ENCODE results near the gene CYBRD1. TPM values are rescaled to one million over a fixed set of nuclear protein-coding genes. Genes with fewer than 3 reads are reported as not detected.
A peak's percentile ranks its signal among the peaks of the same experiment; 100 is the strongest.

Gene CYBRD1
- total RNA-seq, 1 donor from 2014 or later, result 313 TPM

GRCh38 chr2:171571721-171572120 is 49.4 kb downstream of the CYBRD1 start:
- no peak for ATAC-seq
- DNase-seq, result no peak
- H3K36me3 ChIP-seq, result no peaks in the 10 kb centered on the region
- H3K27me3 ChIP-seq, result no peaks in the 10 kb centered on the region
- TF ChIP-seq, protein P1, sequence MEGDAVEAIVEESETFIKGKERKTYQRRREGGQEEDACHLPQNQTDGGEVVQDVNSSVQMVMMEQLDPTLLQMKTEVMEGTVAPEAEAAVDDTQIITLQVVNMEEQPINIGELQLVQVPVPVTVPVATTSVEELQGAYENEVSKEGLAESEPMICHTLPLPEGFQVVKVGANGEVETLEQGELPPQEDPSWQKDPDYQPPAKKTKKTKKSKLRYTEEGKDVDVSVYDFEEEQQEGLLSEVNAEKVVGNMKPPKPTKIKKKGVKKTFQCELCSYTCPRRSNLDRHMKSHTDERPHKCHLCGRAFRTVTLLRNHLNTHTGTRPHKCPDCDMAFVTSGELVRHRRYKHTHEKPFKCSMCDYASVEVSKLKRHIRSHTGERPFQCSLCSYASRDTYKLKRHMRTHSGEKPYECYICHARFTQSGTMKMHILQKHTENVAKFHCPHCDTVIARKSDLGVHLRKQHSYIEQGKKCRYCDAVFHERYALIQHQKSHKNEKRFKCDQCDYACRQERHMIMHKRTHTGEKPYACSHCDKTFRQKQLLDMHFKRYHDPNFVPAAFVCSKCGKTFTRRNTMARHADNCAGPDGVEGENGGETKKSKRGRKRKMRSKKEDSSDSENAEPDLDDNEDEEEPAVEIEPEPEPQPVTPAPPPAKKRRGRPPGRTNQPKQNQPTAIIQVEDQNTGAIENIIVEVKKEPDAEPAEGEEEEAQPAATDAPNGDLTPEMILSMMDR (IDR thresholded peaks at IDR 0.05), result no peak
- intact Hi-C loops (cut with DNase I), result no loop called here
- H3K9me3 ChIP-seq, result no peaks in the 10 kb centered on the region
- H3K4me1 ChIP-seq, result no peaks in the 10 kb centered on the region
- no peak overlapping the region for H3K27ac ChIP-seq
- no peak overlapping the region for H3K4me3 ChIP-seq

DNA sequence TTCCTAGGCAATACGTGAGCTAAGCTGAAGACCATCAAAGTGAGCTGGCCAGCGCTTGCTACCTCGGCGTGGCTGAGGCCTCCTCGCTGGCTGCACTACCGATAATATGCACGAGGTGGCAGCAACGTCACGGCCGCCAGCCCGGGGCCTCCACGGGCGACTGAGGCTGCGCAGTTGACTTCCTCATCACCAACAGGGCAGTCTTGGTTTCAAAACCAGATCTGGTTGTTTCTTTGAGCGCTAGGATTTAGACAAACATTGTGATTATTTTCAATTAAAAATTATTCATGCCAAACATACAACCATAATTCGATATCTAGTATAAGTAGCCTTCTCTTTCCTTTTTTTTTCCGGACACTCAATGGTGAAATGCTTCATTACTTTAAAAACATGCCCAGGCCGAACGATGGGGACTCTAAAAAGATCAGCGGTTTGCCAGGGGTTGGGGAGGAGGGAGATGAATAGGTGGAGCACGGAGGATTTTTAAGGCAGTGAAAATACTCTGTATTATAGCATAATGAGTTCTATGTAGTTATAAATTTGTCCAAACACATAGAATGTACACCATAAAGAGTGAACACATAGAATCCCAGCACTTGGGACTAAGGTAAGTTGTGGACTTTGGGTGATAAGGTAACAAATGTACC is 52.0 kb downstream of the CYBRD1 start:
- Histone ChIP-seq H3K27me3 (no peaks in the 10 kb centered on the region), H3K27ac (no peak overlapping the region), H3K4me3 (no peak overlapping the region), H3K9me3 (no peaks in the 10 kb centered on the region), H3K4me1 (no peaks in the 10 kb centered on the region), H3K36me3 (no peaks in the 10 kb centered on the region)
- intact Hi-C loops (cut with DNase I), result no loop called here
- ATAC-seq (peak; percentile 100), DNase-seq (peak; percentile 90)
- TF ChIP-seq, protein P1 (IDR thresholded peaks at IDR 0.05), result peak; percentile 100

- DNase-seq (no peak), ATAC-seq (no peak)
- no peak overlapping the region for H3K27ac ChIP-seq
- no peak overlapping the region for H3K4me3 ChIP-seq
- no peaks in the 10 kb centered on the region for H3K27me3 ChIP-seq
- no peaks in the 10 kb centered on the region for H3K9me3 ChIP-seq
- no peaks in the 10 kb centered on the region for H3K4me1 ChIP-seq
- no peaks in the 10 kb centered on the region for H3K36me3 ChIP-seq
- TF ChIP-seq, protein P1 (IDR thresholded peaks at IDR 0.05), result no peak
- intact Hi-C loops (cut with DNase I), result no loop called here
Measured at GRCh38 chr2:171575606-171576005, 53.3 kb downstream of the CYBRD1 start.

DNA sequence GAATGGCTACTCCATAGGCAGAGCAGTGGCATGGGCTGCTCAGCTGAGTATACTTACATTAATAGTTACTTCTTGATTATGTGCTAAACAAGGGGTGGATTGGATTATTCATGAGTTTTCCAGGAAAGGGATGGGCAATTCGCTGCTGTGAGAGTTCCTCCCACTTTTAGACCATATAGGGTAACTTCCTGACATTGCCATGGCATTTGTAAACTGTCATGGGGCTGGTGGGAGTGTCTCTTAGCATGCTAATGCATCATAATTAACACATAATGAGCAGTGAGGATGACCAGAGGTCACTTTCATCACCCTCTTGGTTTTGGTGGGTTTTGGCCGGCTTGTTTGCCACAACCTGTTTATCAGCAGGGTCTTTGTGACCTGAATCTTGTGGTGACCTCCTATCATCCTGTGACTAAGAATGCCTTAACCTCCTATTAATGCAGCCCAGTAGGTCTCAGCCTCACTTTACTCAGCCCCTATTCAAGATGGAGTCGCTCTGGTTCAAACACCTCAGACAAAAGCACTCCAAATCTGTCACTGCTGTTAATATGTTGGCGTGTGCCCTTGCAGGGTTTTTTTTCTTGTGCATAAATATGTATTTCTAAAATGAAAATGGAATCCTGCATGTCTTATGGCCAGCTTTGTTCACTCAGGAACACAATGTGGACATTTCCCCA is 56.0 kb downstream of the CYBRD1 start:
- TF ChIP-seq, protein P1 (IDR thresholded peaks at IDR 0.05), result no peak
- no peak overlapping the region for H3K27ac ChIP-seq
- DNase-seq (no peak), ATAC-seq (no peak)
- no peaks in the 10 kb centered on the region for H3K4me1 ChIP-seq
- no peaks in the 10 kb centered on the region for H3K36me3 ChIP-seq
- intact Hi-C loops (cut with DNase I), result no loop called here
- no peaks in the 10 kb centered on the region for H3K27me3 ChIP-seq
- no peaks in the 10 kb centered on the region for H3K9me3 ChIP-seq
- no peak overlapping the region for H3K4me3 ChIP-seq

DNA sequence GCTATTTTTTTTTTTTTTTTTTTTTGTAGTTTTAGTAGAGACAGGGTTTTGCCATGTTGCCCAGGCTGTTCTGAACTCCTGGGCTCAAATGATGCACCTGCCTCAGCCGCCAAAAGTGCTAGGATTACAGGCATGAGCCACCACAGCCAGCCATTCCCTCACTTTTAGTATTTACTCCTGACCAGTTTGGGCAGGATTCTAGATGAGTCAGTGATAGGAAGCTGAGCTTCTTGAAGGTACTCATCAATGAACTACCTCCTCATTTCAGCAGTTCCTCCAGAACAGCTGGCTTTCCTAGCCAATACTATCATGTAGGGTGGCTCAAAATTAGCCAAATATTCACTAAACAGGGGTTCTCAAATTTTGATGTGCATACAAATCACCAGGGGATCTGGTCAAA is 57.2 kb downstream of the CYBRD1 start:
- Histone ChIP-seq H3K4me1 (no peaks in the 10 kb centered on the region), H3K9me3 (no peaks in the 10 kb centered on the region), H3K27me3 (peaks cover 5% of the 10 kb centered on the region), H3K27ac (no peak overlapping the region), H3K4me3 (no peak overlapping the region), H3K36me3 (no peaks in the 10 kb centered on the region)
- ATAC-seq (no peak), DNase-seq (no peak)
- intact Hi-C loops (cut with DNase I), result no loop called here
- TF ChIP-seq, protein P1 (IDR thresholded peaks at IDR 0.05), result no peak

All from upper lobe of right lung (tissue), 1 donor.